GM19455 (cell line): ENCODE measurements around the gene ABHD11.
"Not testable (repeated sequence)": the region's sequence is repeated elsewhere in the genome, so short reads cannot be mapped to it uniquely, and the experiment has no call there.

Source experiments
- ATAC-seq: cut with Tn5 transposase; IDR thresholded peaks from one replicate; pipeline ENCODE4 v1.9.1; 2021; ENCODE audit not compliant: unreplicated experiment

The ABHD11 gene, protein sequence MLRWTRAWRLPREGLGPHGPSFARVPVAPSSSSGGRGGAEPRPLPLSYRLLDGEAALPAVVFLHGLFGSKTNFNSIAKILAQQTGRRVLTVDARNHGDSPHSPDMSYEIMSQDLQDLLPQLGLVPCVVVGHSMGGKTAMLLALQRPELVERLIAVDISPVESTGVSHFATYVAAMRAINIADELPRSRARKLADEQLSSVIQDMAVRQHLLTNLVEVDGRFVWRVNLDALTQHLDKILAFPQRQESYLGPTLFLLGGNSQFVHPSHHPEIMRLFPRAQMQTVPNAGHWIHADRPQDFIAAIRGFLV

DNA sequence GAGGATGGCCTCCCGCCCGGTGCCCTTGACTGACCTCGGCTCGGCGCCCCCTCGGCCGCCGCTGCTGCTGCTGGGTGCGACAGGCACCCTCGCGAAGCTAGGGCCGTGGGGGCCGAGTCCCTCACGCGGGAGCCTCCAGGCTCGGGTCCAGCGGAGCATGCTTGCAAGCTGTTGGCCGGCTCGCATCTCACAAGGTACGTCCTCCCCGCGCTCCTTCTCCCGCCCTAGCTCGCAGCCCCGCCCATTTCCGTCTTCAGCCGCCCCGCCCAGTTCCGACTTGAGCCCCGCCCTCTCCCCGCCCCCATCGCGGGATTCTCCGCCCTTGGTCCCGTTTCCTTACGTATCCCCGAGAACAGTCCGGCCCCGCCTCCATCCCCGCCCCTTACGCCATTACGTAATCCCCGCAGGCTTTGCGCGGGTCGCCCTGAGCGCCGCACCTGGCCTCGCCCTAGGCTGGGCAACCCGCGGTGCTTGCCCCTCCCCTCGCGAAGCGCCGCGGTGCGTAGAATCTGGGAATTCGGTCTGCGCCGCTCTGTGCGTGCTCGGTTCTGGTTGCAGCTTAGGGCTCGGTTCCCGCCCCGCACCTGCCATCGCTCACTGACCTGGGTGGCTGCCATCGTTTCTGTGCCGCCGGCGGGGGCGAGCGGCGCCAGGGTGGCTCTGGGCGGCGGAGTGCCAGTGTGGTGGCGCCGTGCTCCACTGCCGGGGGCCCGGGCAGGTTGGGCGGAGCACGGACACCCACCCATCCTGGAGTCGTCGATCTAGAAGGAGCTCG, at the start of gene ABHD11:
TSS of gene ABHD11 (minus strand) at position 191 of the 775 bp plus-strand sequence. CDS start at position 159, 32 bp downstream.
- ATAC-seq: peak; percentile 85

DNA sequence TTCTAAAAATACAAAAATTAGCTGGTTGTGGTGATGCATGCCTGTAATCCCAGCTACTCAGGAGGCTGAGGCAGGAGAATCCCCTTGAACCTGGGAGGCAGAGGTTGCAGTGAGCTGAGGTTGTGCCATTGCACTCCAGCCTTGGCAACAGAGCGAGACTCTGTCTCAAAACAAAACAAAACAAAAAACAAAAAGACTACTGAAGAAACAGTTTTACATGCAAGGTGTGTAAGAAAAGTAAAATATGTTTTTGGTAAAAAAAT, 49.1 kb upstream of the ABHD11 start:
- ATAC-seq: not testable (repeated sequence)

DNA sequence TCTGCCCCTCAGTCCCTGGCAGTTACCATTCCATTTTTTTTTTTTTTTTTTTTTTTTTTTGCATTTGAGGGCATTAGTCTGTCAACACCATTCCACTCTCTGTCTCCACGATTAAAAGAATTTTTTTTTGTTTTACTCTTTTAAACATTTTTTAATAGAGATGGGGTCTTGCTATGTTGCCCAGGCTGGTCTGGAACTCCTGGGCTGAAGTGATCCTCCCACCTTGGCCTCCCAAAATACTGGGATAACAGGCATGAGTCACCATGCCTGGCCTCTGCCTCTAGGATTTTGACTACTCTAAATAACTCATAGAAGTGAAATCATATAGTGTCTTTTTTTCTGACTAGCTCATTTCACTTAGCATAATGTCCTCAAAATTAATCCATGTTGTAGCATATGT, 48.0 kb upstream of the ABHD11 start:
- ATAC-seq: no peak

DNA sequence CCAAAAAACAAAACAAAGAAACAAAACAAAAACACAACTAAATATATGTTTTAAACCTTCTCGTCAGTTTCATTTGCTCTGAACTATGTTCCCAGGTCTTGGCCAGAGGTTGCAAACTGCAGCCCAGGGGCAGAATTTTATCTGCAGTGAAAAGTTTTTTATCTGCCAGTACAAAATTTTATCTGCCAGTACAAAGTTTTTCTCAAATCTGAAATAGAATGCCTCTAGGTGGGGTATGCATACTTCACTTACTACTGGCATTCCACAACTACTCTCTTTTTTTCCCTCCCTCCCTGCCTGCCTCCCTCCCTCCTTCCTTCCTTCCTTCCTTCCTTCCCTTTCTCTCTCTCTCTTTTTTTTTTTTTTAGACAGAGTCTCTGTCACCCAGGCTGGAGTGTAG, 40.9 kb upstream of the ABHD11 start:
- no peak for ATAC-seq

DNA sequence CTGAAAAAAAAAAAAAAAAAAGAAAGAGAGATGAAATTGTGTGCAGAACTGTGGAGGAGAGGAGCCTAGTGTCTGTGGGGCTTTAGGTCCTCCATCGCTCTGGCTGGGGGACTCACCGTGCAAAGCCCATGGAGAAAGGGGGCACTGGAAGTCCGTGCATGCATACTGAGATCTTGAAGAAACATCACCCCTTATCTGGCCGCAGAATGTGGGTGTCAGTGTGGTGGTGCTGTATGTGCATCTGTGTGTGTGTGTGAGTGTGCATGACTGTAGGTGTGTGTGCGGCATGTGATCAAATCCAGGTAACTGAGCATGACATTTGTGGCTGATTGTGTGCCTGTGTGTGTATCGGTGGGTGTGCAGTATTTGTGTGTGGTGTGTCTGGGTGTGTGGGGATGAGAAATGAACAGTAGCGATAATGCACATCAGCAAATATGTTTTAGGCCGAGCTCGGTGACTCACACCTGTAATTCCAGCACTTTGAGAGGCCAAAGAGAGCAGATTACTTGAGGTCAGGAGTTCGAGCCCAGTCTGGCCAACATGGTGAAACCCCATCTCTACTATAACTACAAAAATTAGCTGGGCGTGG, 40.3 kb upstream of the ABHD11 start:
- no peak for ATAC-seq

DNA sequence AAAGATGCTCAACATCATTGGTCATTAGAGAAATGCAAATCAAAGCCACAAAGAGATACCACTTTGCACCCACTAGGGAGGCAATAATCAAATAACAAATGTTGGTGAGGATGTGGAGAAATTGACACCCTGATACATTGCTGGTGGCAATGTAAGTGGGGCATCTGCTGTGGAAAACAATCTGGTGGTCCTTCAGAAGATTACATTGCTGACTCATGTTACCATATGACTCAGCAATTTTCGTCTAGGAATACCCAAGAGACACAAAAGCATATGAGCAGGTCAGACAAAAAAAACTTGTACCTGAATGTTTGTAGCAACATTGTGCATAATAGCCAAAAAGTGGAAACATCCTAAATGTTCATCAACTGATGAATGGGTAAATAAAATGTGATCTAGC, 36.3 kb upstream of the ABHD11 start:
- no peak for ATAC-seq

DNA sequence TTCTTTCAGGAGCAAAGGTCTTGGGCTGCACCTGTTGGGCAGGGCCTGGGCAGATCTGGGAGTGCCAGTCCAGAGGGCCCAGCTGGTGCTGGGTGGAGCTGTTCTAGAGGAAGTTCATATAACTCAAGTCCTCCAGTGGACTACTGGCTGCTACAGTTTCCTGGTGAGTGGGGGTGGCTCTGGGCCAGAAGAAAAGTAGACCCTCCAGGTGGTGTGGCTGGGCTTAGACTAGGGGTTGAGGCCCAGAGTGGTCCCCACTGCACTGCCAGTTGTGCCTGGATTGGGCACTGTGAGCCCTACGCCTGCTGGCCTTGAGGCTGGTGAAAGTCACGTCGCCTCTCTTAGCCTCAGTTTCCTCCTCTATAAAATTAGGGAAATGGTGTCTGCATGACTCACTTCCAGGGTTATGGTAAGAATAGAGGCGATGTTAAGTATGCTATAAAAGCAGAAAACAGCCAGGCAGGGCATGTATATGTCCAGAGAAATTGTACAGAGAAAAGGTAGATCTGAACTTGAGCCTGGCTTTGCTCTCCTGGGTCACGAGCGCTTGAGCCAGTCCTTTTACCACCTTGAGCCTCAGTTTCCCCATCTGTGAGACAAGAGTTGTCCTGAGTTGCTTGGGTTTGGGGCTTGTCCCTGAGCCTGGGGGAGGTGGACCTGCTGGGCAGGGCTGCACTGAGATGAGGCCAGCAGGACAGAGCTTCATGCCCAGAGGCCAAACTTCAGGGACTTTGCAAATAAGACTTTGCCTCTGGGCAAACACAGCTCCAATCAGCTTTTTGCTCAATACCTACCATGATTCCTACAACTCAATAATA, 35.3 kb upstream of the ABHD11 start:
- no peak for ATAC-seq

DNA sequence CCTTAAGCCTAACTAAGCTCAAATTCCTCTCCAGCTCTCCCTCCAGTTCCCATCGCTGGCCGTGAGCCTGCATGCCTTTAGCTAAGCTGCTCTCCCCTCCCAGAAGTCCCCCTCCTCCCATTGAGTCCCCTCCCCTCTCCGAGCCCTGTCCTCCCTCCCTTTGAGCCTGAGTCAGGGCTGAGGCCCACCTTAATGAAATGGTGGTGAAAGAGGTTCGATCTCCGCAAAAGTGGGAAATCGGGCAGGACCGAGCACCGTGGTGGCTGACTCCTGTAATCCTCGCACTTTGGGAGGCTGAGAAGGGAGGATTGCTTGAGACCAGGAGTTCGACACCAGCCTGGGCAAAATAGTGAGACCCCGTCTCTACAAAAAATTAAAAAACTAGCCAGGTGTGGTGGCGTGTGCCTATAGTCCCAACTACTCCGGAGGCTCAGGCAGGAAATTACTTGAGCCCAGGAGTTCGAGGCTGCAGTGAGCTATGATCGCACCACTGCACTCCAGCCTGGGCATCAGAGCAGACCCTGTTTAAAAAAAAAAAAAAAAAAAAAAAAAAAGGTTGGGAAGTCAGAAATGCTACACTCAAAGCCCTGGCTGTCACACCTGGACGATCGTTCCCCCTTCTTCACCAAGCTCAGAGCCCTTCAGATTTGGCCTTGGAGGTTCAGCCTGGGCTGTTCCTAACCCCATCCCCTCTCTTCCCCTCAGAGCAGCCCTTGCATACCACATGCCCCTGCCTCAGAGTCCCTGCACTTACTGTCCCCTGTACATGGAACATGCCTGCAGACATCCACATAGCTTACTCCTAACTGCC, 32.5 kb upstream of the ABHD11 start:
- no peak for ATAC-seq

DNA sequence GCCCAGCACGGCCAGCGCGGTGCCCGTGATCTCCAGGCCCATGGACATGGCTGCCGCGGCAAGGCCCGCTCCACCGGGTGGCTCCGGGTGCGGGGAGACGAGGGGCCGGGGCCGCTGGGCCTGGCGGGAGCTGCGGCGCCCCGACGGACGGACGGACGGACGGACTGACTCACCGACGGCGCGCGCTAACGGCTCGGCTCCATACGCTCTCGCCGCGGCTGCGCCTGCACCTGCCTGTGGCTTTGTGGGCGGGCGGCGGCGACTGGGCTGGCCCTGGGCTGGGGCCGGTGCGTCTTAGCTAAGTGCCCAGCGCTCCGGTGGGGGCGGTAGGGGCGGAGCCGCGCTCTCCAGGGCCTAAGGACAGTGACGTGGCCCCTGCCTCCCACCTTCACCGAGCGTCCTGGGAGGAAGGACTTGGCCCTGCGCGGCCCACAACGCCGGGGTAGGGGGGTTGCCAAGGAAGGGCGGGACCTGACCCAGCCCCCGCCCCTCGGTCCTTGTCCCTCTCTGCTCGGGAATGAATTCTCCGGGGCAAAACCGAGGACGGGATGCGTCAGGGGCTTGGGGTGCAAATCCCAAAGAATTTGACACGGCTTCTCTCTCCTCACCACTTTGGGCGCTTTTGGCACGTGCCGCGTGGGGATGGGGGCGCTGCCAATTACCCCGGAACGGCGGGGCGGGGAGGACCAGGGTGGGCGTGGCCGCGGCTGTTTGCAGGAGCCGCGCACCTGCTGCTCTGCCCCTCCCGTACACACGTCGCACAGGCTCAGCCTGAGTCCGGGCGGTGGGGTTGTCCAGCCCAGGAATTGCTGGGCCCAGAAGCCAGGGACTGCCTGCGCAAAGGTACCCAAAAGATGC, 31.6 kb upstream of the ABHD11 start, which contains the start of gene CLDN3:
TSS of gene CLDN3 (minus strand) at position 269 of the 858 bp plus-strand sequence. CDS start at position 48, 221 bp downstream.
- ATAC-seq: no peak

DNA sequence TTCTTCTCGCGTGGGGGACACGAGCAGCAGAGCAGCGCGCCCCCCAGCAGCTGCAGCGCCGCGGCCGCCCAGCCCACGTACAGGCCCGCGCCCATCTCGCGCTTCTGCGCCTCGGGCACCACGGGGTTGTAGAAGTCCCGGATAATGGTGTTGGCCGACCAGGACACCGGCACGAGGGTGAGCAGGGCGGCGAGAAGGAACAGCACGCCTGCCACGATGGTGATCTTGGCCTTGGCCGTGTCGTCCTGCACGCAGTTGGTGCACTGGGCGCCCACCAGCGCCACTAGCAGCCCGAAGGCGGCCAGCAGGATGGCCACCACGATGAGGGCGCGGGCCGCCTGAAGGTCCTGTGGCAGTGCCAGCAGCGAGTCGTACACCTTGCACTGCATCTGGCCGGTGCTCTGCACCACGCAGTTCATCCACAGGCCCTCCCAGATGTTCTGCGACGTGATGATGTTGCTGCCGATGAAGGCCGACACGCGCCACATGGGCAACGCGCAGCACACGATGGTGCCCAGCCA, 30.9 kb upstream of the ABHD11 start:
- no peak for ATAC-seq

DNA sequence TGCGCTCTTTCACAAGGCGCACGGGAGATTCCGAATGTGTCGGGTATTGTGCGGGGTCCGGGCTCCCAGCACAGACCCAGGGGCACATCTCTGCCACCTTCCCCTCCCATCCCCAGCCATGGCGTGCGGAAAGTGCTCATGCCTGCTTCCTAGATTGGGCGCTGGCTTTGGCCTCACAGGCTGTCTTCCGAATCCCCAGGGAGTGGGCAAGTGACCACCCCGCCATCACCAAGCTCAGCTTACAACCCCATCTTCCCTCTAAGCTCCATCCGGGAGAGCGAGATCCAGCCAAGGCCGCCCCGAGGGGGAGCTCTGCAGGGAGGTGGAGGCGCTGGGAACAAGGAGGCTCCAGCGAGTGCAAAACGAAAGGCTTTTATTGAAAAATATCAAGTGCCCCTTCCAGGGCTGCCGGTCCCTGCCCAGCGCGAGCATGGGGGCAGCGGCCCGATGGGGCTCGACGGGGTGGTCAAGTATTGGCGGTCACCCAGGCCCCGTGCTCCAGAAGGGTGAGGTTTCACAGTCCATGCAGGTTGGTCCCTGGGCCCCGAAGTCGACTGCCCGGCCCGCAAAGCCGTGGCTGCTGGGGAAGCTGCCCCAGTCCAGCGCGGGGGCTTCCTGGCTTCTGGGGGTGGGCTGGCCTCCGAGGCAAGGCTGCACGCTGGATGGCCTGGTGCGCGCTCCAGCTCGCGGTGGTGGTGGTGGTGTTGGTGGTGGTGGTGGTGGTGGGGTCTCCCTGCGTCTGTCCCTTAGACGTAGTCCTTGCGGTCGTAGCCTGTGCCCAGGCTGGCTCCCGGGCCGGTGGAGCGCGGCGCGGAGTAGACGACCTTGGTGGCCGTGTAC, 30.3 kb upstream of the ABHD11 start:
- ATAC-seq: no peak

DNA sequence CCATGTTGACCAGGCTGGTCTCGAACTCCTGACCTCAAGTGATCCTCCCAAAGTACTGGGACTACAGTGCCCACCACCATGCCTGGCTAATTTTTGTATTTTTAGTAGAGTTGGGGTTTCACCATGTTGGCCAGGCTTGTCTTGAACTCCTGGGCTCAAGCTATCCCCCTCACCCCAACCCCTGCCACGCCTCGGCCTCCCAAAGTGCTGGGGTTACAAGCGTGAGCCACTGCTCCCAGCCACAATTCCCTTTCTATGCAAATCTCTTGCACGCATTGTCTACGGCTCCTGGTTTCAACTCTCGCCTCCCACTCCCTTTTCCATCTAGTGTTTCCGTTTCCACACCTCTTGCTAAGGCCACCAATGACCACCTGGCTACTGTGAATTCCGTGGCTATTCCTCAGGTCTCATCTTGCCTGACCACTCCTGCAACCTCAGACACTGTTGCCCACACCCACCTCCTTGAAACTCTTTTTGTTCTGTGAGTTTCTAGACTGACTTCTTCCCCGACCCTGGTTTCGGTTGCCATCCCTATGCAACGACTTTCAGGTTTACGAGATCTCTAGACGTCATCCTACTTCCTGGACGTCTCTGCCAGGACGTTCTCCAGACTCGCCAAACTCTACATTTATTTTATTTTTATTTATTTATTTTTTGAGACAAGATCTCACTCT, 28.1 kb upstream of the ABHD11 start:
- ATAC-seq: no peak

DNA sequence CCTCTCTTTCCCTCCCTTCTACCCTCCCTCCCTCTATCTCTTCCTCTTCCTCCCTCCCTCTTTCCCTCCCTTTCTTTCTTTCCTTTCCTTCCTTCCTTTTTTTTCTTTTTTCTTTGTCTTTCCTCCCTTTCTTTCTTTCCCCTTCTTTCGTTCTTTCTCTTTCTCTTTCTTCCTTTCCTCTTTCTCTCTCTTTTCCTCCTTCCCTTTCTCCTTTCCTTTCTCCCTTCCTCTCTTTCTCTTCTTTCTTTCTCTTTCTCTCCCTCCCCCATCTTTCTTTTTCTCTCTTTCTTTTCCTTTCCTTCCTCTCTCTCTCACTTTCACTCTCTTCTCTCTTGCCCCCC, 24.0 kb upstream of the ABHD11 start:
- no peak for ATAC-seq

DNA sequence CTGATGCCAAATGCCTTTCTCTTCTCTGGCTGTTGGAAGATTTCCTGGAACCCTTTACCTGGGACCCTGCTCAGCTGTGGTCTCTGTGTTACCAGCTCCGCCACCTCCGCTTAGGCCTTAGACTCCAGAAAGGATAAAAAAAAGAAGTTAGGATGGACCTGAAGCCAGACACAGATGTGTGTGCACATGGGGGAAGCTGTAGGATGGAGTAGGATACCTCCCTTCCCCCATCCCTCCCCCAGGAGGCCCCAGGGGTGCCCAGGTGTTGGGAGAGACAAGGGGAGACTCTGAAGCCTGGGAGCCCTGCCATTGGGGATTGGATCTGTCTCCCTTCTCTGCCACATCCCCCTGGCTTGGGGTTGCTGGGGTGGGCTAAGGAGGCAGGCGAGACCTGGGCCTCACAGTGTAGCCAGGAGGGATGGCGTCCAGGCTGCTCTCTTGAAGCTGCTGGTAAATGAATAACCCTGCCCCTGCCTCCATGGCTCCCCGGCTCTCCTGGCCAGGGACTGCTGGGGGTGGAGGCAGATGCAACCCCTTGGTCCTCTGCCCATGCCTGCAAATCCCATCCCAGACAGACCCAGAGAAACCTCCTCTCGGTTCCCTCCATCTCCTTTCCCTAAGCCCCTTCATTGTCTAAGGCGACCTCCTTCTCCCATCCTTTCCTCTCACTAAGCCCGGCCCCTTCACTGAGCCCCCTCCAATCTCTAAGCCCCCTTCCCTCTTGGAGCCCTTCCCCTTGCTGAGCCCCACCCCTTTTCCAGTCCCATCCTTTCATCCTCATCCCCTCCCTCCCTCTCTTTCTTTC, 23.5 kb upstream of the ABHD11 start:
- no peak for ATAC-seq

DNA sequence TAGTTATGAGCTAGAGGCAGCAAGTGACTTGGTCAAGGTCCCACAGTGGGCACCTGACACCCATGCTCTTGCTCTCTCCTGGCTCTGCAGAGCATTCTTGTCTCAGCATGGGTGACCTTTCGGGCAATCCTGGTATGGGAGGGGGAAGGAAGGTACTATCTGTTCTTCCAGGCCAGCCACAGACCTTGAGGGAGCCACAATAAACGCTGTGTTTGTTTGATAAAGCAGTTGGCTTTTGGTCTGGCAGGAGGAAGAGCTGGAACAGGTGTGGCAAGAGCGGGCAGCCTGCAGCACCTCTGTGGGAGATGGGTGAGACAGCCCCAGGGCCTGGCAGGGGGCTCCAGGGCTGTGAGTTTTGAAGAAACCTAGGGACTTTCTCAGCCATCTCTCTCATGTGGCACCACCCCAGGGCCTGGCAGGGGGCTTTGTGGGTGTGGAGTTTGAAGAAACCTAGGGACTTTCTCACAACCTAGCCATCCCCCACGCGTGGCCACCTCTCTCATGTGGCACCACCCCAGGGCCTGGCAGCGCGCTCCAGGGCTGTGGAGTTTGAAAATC, 20.1 kb upstream of the ABHD11 start:
- ATAC-seq: no peak

DNA sequence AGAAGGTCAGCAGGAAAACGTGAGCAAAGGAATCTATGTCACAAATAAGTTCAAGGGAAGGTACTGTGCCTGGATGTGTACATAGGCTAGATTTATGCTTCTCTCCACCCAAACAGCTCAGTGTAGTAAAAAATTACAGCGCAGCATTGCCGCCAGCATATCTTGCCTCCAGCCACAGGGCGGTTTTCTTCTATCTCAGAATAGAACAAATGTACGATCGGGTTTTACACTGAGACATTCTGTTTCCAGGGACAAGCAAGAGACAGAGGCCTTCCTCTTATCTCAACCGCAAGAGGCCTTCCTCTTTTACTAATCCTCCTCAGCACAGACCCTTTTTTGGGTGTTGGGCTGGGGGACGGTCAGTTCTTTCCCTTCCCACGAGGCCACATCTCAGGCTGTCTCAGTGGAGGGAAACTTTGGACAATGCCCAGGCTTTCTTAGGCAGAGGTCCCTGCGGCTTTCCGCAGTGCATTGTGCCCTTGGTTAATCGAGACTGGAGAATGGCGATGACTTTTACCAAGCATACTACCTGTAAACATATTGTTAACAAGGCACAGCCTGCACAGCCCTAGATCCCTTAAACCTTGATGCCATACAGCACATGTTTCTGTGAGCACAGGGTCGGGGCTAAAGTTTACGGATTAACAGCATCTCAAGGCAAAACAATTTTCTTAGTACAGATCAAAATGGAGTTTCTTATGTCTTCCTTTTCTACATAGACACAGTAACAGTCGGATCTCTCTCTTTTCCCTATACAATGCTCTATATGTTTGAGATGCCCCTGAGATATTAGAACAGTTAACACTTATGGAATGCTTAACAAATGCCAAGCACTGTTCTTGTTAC, 11.6 kb upstream of the ABHD11 start:
- no peak for ATAC-seq
